ENCODE data around the gene MCM5. TPM values are rescaled to one million over a fixed set of nuclear protein-coding genes. Genes with fewer than 3 reads are reported as not detected.

MCM5 gene
- total RNA-seq, 1 experiment from 2014 or later, result 274 TPM

DNA sequence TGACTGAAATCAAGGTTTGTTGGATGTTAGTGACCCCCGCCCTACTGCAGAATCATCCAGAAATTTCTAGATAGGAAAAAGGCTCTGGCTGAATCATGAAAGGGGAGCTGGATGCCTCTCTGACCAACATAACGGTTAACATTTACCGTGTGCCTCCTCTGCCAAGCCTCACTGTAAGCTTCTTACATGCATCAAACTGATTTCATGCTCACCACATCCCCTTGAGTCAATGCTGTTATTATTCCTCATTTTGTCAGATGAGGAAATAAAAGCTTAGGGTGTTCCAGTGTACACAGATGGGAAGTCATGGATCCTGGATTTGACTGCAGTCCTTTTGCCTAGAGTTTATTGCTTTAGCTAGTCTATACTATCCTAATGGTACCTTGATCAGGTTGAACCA, 24.9 kb upstream of the MCM5 start:
- H2BK20ac ChIP-seq (ENCODE audit: low read depth, low read length, poor library complexity, severe bottlenecking), result no peak overlapping the region
- no peak overlapping the region for H3K23ac ChIP-seq (ENCODE audit: insufficient read length, low read depth, low read length)
- no peak overlapping the region for H4K5ac ChIP-seq (ENCODE audit: insufficient read length, low read depth, low read length)
- no peak overlapping the region for H3K4me2 ChIP-seq (ENCODE audit: insufficient read depth, insufficient read length, low read length)
- H3K23me2 ChIP-seq (ENCODE audit: insufficient read length, low read depth, low read length, poor library complexity, severe bottlenecking), result no peaks in the 10 kb centered on the region
- no CpG with 5 or more reads among the region's 3 CpGs for WGBS (ENCODE audit: extremely low coverage, insufficient read length, low lambda C conversion rate)
- TF ChIP-seq, protein P1, sequence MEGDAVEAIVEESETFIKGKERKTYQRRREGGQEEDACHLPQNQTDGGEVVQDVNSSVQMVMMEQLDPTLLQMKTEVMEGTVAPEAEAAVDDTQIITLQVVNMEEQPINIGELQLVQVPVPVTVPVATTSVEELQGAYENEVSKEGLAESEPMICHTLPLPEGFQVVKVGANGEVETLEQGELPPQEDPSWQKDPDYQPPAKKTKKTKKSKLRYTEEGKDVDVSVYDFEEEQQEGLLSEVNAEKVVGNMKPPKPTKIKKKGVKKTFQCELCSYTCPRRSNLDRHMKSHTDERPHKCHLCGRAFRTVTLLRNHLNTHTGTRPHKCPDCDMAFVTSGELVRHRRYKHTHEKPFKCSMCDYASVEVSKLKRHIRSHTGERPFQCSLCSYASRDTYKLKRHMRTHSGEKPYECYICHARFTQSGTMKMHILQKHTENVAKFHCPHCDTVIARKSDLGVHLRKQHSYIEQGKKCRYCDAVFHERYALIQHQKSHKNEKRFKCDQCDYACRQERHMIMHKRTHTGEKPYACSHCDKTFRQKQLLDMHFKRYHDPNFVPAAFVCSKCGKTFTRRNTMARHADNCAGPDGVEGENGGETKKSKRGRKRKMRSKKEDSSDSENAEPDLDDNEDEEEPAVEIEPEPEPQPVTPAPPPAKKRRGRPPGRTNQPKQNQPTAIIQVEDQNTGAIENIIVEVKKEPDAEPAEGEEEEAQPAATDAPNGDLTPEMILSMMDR (conservative IDR thresholded peaks at IDR 0.05), result no peak
- H3K4me1 Mint-ChIP-seq, result peaks cover 49 to 57% of the 10 kb centered on the region in 2 experiments
- no peak overlapping the region for H3K4me3 Mint-ChIP-seq
- no peak overlapping the region for H2BK12ac ChIP-seq (ENCODE audit: insufficient read length, low read depth, low read length)
- H3K27me3 Mint-ChIP-seq (ENCODE audit: low read depth), result peaks cover 3% of the 10 kb centered on the region
- peaks cover 9% of the 10 kb centered on the region; the same call in 1 of the 2 replicates for H3K4me1 ChIP-seq (ENCODE audit: insufficient read depth, low read length)
- H2AFZ ChIP-seq (ENCODE audit: low read length), result no peak overlapping the region
- H2BK120ac ChIP-seq (ENCODE audit: low read depth, low read length, poor library complexity, severe bottlenecking), result no peak overlapping the region
- H4K20me1 ChIP-seq (ENCODE audit: control insufficient read depth, insufficient read depth, insufficient read length), result no peaks in the 10 kb centered on the region
- H3K56ac ChIP-seq (ENCODE audit: insufficient read length, low read depth, low read length), result no peak overlapping the region
- H3K27ac Mint-ChIP-seq, result no peak overlapping the region; a peak in 1 of 7 replicates
- H3K9me3 Mint-ChIP-seq, result no peaks in the 10 kb centered on the region; a peak in 1 of 5 replicates
- H2BK5ac ChIP-seq (ENCODE audit: insufficient read length, low read length), result no peak overlapping the region
- H2AK5ac ChIP-seq (ENCODE audit: insufficient read length, low read length), result no peak overlapping the region
- H3K36me3 Mint-ChIP-seq (ENCODE audit: insufficient read depth in 1 of 3, low read depth in 3 of 3), result no peaks in the 10 kb centered on the region
- no peak overlapping the region for H3K4ac ChIP-seq (ENCODE audit: low read depth, low read length)
- no peaks in the 10 kb centered on the region for H3K27me3 ChIP-seq (ENCODE audit: insufficient read depth, low read length)
- no peaks in the 10 kb centered on the region for H3K9me3 ChIP-seq (ENCODE audit: control insufficient read depth, low read depth, low read length)
- no peaks in the 10 kb centered on the region for H3K79me1 ChIP-seq (ENCODE audit: insufficient read depth, low read depth, low read length, poor library complexity, severe bottlenecking)
- H3K18ac ChIP-seq (ENCODE audit: insufficient read length, low read depth, low read length), result no peak overlapping the region
- H3K14ac ChIP-seq (ENCODE audit: insufficient read depth, low read length), result no peak overlapping the region
- H3K27ac ChIP-seq (ENCODE audit: insufficient read length, low read depth, low read length), result no peak overlapping the region
- H2BK15ac ChIP-seq (ENCODE audit: low read depth, low read length), result no peak overlapping the region
- no peak overlapping the region for H4K8ac ChIP-seq (replicated peaks; ENCODE audit: insufficient read length, low read depth, low read length)
- DNase-seq, result no peak
- no peak overlapping the region for H3T11ph ChIP-seq (ENCODE audit: low read length)
- no peaks in the 10 kb centered on the region for H3K79me2 ChIP-seq (ENCODE audit: insufficient read depth, low read length)
- H4K91ac ChIP-seq (ENCODE audit: insufficient read length, low read depth, low read length), result no peak overlapping the region
- no peak overlapping the region for H3K9ac ChIP-seq (ENCODE audit: extremely low read depth, insufficient read length, low read length)
